ENCODE data around the gene FDXR. TPM values are rescaled to one million over a fixed set of nuclear protein-coding genes. Genes with fewer than 3 reads are reported as not detected.

The FDXR gene
- total and polyA plus RNA-seq, 9 of the 15 experiments (the other 6 are each of a cell fraction or from before 2014, with no cell fraction given), result 0.89 to 70.7 (median 30.9) TPM

DNA sequence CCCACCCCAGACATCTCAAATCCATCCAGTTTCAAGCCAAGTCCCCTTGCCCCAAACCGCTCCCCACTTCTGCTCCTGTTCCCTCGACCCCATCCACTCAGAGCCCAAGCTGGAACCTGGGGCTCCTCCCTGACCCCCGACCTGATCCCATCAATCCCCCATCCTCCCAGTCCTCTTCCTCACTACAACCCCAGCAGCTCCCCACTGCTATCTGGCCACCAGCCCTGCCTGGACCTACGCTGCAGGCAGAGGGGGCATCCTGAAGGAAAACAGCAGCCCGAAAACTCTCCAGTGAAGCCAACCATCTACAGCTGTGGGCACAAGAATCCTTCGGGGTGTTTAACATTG lies 3.9 kb downstream of the FDXR start (continued):
- TF ChIP-seq TOE1 (IDR thresholded peaks at IDR 0.05; ENCODE audit: borderline replicate concordance), result no peak
- no peak for TF ChIP-seq TOE1 (CRISPR knock-in tag; IDR thresholded peaks at IDR 0.05; ENCODE audit: borderline replicate concordance, low read depth)
- TF ChIP-seq ZNF175 (CRISPR knock-in tag; IDR thresholded peaks at IDR 0.05; ENCODE audit: low read depth), result peak; percentile 6; the same call in 1 of the 2 replicates
- TF ChIP-seq MEF2D (tag; conservative IDR thresholded peaks at IDR 0.05; ENCODE audit: low read depth), result no peak
- TF ChIP-seq RBM17 (IDR thresholded peaks at IDR 0.05; ENCODE audit: borderline replicate concordance, low read depth, low read length), result no peak
- 0 out of 2 replicates have a peak, but pooled peaks have one; percentile 5 for TF ChIP-seq SUPT5H (IDR thresholded peaks at IDR 0.05)

DNA sequence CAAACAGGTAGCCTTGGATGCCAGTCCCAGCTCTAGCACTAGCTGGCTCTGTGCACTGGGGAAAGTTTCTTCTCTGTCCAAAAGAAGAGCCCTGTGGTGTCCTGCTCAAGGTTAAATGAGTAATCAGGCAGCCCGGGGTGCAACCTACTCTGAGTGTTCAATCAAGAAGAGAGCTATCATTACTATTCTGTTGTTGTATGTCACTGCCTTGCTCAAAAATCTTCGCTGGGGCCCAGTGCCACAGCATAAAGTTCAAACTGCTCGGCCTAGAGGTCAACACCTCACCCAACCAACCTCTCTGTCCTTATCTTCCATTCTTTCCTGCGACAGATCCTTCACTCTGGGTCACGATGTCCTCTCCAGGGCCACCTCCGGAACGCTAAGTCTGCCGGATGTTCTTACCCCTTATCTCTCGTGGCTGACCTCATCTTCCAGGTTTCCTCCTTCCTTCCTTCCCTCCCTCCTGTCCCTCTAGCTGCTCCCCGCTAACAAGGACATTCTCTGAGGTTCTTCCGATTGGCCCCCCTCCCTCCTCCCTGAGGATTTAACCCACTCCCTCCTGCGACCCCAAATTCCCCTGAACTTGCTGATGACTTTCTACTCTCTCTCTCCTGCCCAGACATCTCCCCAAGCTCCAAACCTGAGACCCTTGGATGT lies 4.4 kb downstream of the FDXR start:
- intact Hi-C loops (cut with micrococcal nuclease), result loop anchor here (5.0 kb wide), 2 partner anchors 89 to 121 kb away; partner anchors contain the start of gene NHERF1
- peak overlapping the region; percentile 76 for H3K4me2 ChIP-seq (ENCODE audit: insufficient read depth, low read length)
- TF ChIP-seq, protein P1, sequence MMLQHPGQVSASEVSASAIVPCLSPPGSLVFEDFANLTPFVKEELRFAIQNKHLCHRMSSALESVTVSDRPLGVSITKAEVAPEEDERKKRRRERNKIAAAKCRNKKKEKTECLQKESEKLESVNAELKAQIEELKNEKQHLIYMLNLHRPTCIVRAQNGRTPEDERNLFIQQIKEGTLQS (IDR thresholded peaks at IDR 0.05), result peak; percentile 95
- TF ChIP-seq, protein P1 (CRISPR knock-in tag; conservative IDR thresholded peaks at IDR 0.05), result peak; percentile 60; the same call in 1 of the 2 replicates
- TF ChIP-seq, protein P2, sequence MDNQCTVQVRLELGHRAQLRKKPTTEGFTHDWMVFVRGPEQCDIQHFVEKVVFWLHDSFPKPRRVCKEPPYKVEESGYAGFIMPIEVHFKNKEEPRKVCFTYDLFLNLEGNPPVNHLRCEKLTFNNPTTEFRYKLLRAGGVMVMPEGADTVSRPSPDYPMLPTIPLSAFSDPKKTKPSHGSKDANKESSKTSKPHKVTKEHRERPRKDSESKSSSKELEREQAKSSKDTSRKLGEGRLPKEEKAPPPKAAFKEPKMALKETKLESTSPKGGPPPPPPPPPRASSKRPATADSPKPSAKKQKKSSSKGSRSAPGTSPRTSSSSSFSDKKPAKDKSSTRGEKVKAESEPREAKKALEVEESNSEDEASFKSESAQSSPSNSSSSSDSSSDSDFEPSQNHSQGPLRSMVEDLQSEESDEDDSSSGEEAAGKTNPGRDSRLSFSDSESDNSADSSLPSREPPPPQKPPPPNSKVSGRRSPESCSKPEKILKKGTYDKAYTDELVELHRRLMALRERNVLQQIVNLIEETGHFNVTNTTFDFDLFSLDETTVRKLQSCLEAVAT (IDR thresholded peaks at IDR 0.05), result peak in 1 of 2 experiments; percentile 77; a peak in 2 of 4 replicates
- TF ChIP-seq HMG20B (CRISPR knock-in tag; IDR thresholded peaks at IDR 0.05) (no peak), NR2C2 (CRISPR knock-in tag; IDR thresholded peaks at IDR 0.05) (0 out of 2 replicates have a peak, but pooled peaks have one; percentile 65), NR2C2 (tag; IDR thresholded peaks at IDR 0.05) (peak; percentile 97), CEBPG (CRISPR knock-in tag; IDR thresholded peaks at IDR 0.05) (peak; percentile 43; the same call in 1 of the 2 replicates), CEBPG (tag; conservative IDR thresholded peaks at IDR 0.05 in 1 of 2, IDR thresholded peaks at IDR 0.05 in 1 of 2) (no peak), NRF1 (conservative IDR thresholded peaks at IDR 0.05 in 1 of 2, IDR thresholded peaks at IDR 0.05 in 1 of 2) (peak; percentile 26 to 46; a peak in 2 of 4 replicates)

More for the DNA sequence above, 4.4 kb downstream of the FDXR start:
- H3K27me3 ChIP-seq (ENCODE audit: control insufficient read depth in 2 of 2, insufficient read depth in 2 of 2, low read length in 2 of 2), result no peaks in the 10 kb centered on the region
- H3K9me1 ChIP-seq (ENCODE audit: control insufficient read depth, insufficient read depth, low read length), result no peaks in the 10 kb centered on the region
- no peak overlapping the region for H3K4me3 ChIP-seq
- peaks cover 50% of the 10 kb centered on the region; the same call in 2 of the 3 replicates for H3K36me3 ChIP-seq (ENCODE audit: control insufficient read depth, insufficient read depth, low read length)
- POLR2A ChIA-PET, result interaction anchor here (0.5 to 1.4 kb wide), 15 partner anchors 9 to 817 kb away, joined by 3 to 6 read pairs (median 3); partner anchors contain the start of genes HID1 and OTOP2
- BruUV-seq (replicated peaks), result no TSS peak
- peak; percentile 41 to 91 (median 68) for DNase-seq (ENCODE audit: extremely low read depth in 1 of 4, low spot score in 3 of 4)
- H4K20me1 ChIP-seq (replicated peaks; ENCODE audit: control insufficient read depth, insufficient read depth, low read length), result no peaks in the 10 kb centered on the region; the same call in 1 of the 2 replicates
- FAIRE-seq, result peak; percentile 100
- H3K9ac ChIP-seq (ENCODE audit: insufficient read depth in 1 of 2, low read depth in 2 of 2, low read length in 2 of 2), result peak overlapping the region; percentile 45 to 87
- in situ Hi-C loops (cut with MboI), result no loop called here
- H3K9me3 ChIP-seq (replicated peaks; ENCODE audit: control insufficient read depth, insufficient read depth, low read depth, low read length), result no peaks in the 10 kb centered on the region
- WGBS (ENCODE audit: insufficient coverage, low coverage, missing lambda C conversion rate), result 0% methylated on average over 12 of the region's 12 CpGs
- H2AFZ ChIP-seq (ENCODE audit: low read depth, low read length), result peak overlapping the region; percentile 69; the same call in 1 of the 2 replicates
- CTCF ChIA-PET (ENCODE audit: low intra/inter-chr PET ratio), result no interaction called here
- H3K27ac ChIP-seq (ENCODE audit: extremely low read depth, low read depth, low read length), result peak overlapping the region; percentile 89
- peaks cover 26% of the 10 kb centered on the region for H3K79me2 ChIP-seq (ENCODE audit: control insufficient read depth, insufficient read depth, low read length)
- ATAC-seq, result peak; percentile 63
- peaks cover 53 to 74% of the 10 kb centered on the region in 2 experiments for H3K4me1 ChIP-seq (replicated peaks in 1 of 2; ENCODE audit: control insufficient read depth in 2 of 2, insufficient read depth in 2 of 2, low read length in 2 of 2)
